Karpas-422 (cell line): ENCODE results near the gene CLEC17A. TPM values are rescaled to one million over a fixed set of nuclear protein-coding genes. Genes with fewer than 3 reads are reported as not detected.
"Not testable (repeated sequence)": the region's sequence is repeated elsewhere in the genome, so short reads cannot be mapped to it uniquely, and the experiment has no call there.

Experiments
- DNase-seq: peaks from one replicate; pipeline ENCODE4 v3.0.0-alpha.2; 2015
- H2AFZ ChIP-seq: fragments of 200-600 bp; sonication (generic); 2 replicates; pipeline ENCODE4 v1.6.1; 2014; ENCODE audit warnings: antibody characterized with exemption, low read length, mixed read lengths
- H3K27ac ChIP-seq: fragments of 200-600 bp; sonication (generic); 2 replicates; pipeline ENCODE4 v1.5.1; 2014; ENCODE audit warnings: mild to moderate bottlenecking, low read length, moderate library complexity
- H3K27me3 ChIP-seq: fragments of 200-600 bp; sonication (generic); 2 replicates; pipeline ENCODE4 v1.6.1; 2014; ENCODE audit warnings: low read length, mixed read lengths
- H3K36me3 ChIP-seq: fragments of 200-600 bp; sonication (generic); 2 replicates; pipeline ENCODE4 v1.6.1; 2014; ENCODE audit warnings: low read length, mixed read lengths; ENCODE audit not compliant: insufficient read depth
- H3K4me1 ChIP-seq: fragments of 200-600 bp; sonication (generic); 2 replicates; pipeline ENCODE4 v1.6.1; 2014; ENCODE audit warnings: mild to moderate bottlenecking, low read length, mixed read lengths
- H3K4me2 ChIP-seq: fragments of 200-600 bp; sonication (generic); 2 replicates; pipeline ENCODE4 v1.6.1; 2014; ENCODE audit warnings: low read length, low read depth, mild to moderate bottlenecking; ENCODE audit not compliant: poor library complexity, severe bottlenecking
- H3K4me3 ChIP-seq: fragments of 200-600 bp; sonication (generic); 2 replicates; pipeline ENCODE4 v1.5.1; 2014; ENCODE audit warnings: mild to moderate bottlenecking, antibody characterized with exemption, low read length, mixed read lengths
- H3K79me2 ChIP-seq: fragments of 200-600 bp; sonication (generic); 2 replicates; pipeline ENCODE4 v1.6.1; 2014; ENCODE audit warnings: mild to moderate bottlenecking, low read length, mixed read lengths
- H3K9ac ChIP-seq: fragments of 200-600 bp; sonication (generic); 2 replicates; pipeline ENCODE4 v1.6.0; 2014; ENCODE audit warnings: low read length
- H3K9me2 ChIP-seq: fragments of 200-600 bp; sonication (generic), shearing (Covaris generic); replicated peaks from 2 replicates; pipeline ENCODE4 v1.6.0; 2014; ENCODE audit warnings: mild to moderate bottlenecking, low read length, moderate library complexity; ENCODE audit not compliant: insufficient read depth
- H3K9me3 ChIP-seq: fragments of 300-700, 200-600 bp; sonication (generic); 2 replicates; pipeline ENCODE4 v1.6.1; 2014; ENCODE audit warnings: low read length, mixed read lengths
- H4K20me1 ChIP-seq: fragments of 200-600 bp; sonication (generic); 2 replicates; pipeline ENCODE4 v1.6.1; 2014; ENCODE audit warnings: mild to moderate bottlenecking, antibody characterized with exemption, low read length, low read depth; ENCODE audit not compliant: insufficient read depth
- total RNA-seq: library from RNA; depleted of rRNA; stranded (reverse); fragments of >200 nt; shearing (Covaris generic); gene quantifications from 2 replicates; pipeline ENCODE4 v1.2.3, GENCODE V29; 2014; ENCODE audit warnings: low replicate concordance; rRNA removed

Gene CLEC17A, protein sequence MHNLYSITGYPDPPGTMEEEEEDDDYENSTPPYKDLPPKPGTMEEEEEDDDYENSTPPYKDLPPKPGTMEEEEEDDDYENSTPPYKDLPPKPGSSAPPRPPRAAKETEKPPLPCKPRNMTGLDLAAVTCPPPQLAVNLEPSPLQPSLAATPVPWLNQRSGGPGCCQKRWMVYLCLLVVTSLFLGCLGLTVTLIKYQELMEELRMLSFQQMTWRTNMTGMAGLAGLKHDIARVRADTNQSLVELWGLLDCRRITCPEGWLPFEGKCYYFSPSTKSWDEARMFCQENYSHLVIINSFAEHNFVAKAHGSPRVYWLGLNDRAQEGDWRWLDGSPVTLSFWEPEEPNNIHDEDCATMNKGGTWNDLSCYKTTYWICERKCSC
- 7.4 and 17.6 TPM in 2 replicates for total RNA-seq

DNA sequence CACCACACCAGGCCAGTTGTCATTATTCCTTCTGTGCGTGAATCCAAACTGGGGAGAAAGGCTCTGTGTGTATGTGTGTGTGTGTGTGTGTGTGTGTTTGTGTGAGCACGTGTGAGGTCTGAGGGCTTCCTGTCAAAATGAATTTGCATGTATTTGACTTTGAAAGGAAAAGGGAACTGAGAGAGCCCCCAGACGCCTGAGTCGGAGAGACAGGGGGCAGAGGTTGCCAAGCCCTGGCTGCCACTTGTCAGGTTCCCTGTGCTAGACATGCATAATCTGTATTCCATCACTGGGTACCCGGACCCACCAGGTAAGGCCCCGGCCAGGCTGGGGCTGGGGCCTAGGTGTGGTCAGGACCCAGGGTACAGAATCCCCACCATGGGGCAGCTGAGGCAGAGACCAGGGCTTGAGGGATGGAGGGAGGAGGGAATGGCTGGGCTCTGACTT lies at the start of gene CLEC17A:
TSS of gene CLEC17A (plus strand) at position 191 of the 447 bp plus-strand sequence. CDS start at position 268, 77 bp downstream.
- no peaks in the 10 kb centered on the region for H3K36me3 ChIP-seq
- H3K79me2 ChIP-seq: no peaks in the 10 kb centered on the region
- no peak within 1 kb of the TSS for H2AFZ ChIP-seq
- no peaks in the 10 kb centered on the region for H4K20me1 ChIP-seq
- H3K4me1 ChIP-seq: peaks cover 13% of the 10 kb centered on the region
- no peak within 1 kb of the TSS for H3K27ac ChIP-seq
- peak within 1 kb of the TSS; percentile 51; the same call in 1 of the 2 replicates for H3K4me3 ChIP-seq
- H3K9me3 ChIP-seq: no peaks in the 10 kb centered on the region
- H3K27me3 ChIP-seq: no peaks in the 10 kb centered on the region
- H3K4me2 ChIP-seq: peak within 1 kb of the TSS; percentile 60
- H3K9ac ChIP-seq: peak within 1 kb of the TSS; percentile 43
- H3K9me2 ChIP-seq: no peaks in the 10 kb centered on the region
- peak; percentile 91 for DNase-seq

DNA sequence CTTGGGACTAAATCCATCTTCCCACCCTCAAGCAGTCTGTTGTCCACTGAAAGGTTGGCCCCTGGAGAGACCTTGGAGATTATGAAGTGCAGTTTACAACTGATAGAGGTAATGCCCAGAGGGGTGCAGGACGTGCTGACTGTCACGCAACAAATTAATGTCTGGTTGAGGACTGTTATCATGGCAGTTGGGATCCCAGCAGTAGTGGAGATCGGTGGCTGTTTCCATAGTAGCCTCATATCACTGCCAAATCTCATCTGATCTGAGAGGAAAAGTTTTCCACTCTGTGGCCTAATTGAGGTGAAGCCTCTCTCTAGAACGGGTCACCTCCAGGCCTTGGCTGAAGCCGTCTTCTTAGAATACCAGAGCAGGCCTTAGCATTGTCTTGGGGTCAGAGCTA lies 49.4 kb upstream of the CLEC17A start:
- H3K4me1 ChIP-seq: peaks cover 25% of the 10 kb centered on the region
- no peak for DNase-seq
- no peaks in the 10 kb centered on the region for H3K27me3 ChIP-seq
- no peak overlapping the region for H3K9ac ChIP-seq
- peaks cover 14% of the 10 kb centered on the region; the same call in 1 of the 2 replicates for H4K20me1 ChIP-seq
- H3K27ac ChIP-seq: no peak overlapping the region
- H3K4me3 ChIP-seq: no peak overlapping the region
- H3K9me3 ChIP-seq: no peaks in the 10 kb centered on the region
- no peaks in the 10 kb centered on the region for H3K9me2 ChIP-seq
- H3K79me2 ChIP-seq: peaks cover 63% of the 10 kb centered on the region
- H3K36me3 ChIP-seq: no peaks in the 10 kb centered on the region
- no peak overlapping the region for H2AFZ ChIP-seq
- no peak overlapping the region for H3K4me2 ChIP-seq

DNA sequence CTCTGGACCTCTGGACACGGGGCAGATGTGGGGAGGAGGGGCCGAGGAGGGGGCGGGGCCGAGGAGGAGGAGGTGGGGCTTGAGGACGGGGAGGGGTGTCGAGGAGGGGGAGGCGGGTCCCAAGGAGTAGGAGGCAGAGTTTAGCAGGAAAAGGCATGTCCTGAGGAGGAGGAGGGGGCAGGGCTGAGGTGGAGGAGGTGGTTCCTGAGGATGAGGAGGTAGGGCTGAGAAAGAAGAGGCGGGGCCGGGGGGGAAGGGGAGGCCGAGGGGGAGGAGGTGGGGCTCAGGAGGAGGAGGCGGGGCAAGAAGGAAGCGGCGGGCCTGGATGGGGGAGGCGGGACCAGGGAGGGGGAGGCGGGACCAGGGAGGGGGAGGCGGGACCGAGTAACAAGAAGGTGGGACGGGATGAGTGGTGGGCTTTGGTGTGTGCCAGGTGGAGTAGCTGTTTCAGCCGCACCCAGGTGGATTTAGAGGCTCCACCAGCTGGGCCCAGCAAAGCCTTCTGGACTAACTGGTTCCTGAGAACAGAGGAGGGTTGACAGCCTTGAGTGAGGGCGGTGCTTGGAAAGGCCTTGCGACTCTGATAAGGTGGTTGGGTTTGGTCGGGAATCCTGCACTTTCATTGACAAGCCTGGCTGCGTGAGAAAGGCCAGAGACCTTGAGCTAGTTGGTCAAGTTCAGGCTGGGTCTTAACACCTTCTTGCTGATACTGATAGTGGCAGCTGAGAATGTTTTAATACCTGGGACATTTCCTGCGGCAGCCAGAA lies 45.8 kb upstream of the CLEC17A start:
- peaks cover 62% of the 10 kb centered on the region for H3K79me2 ChIP-seq
- no peaks in the 10 kb centered on the region for H3K27me3 ChIP-seq
- H4K20me1 ChIP-seq: peaks cover 14% of the 10 kb centered on the region; the same call in 1 of the 2 replicates
- H3K4me2 ChIP-seq: peak overlapping the region; percentile 56
- no peaks in the 10 kb centered on the region for H3K36me3 ChIP-seq
- H3K4me3 ChIP-seq: peak overlapping the region; percentile 40; the same call in 1 of the 2 replicates
- no peaks in the 10 kb centered on the region for H3K9me2 ChIP-seq
- DNase-seq: peak; percentile 90
- H3K27ac ChIP-seq: no peak overlapping the region
- no peak overlapping the region for H2AFZ ChIP-seq
- no peaks in the 10 kb centered on the region for H3K9me3 ChIP-seq
- no peak overlapping the region for H3K9ac ChIP-seq
- peaks cover 8% of the 10 kb centered on the region for H3K4me1 ChIP-seq

DNA sequence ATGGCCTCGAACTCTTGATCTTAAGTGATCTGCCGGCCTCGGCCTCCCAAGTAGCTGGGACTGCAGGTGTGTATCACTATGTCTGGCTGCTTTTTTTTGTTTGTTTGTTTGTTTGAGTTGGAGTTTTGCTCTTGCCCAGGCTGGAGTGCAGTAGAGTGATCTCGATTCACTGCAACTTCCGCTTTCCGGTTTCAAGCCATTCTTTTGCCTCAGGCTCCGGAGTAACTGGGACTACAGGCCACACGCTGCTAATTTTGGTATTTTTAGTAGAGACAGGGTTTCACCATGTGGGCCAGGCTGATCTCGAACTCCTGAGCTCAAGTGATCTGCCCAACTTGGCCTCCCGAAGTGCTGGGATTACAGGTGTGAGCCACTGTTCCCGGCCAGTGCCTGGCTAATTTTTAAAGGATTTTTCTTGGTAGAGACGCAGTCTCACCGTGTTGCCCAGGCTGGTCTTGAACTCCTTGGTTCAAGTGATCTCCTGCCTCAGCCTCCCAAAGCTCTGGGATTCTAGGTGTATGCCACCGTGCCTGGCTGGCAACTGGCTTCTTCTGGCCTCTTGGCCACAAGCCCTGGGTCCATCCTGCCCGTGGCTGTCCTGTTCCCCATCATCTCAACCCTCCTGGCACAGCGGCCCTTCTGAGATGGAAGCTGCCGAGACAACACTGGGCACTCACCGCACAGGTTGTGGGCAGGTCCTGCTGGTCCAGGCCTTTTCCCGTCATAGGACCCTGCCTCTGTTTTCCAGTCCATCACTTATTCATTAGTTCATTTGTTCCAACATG lies 42.0 kb upstream of the CLEC17A start:
- no peak overlapping the region for H3K4me3 ChIP-seq
- peaks cover 11% of the 10 kb centered on the region; the same call in 1 of the 2 replicates for H4K20me1 ChIP-seq
- no peak overlapping the region for H3K27ac ChIP-seq
- no peak for DNase-seq
- H2AFZ ChIP-seq: no peak overlapping the region
- H3K79me2 ChIP-seq: peaks cover 69% of the 10 kb centered on the region
- H3K4me1 ChIP-seq: peaks cover 10% of the 10 kb centered on the region
- no peaks in the 10 kb centered on the region for H3K9me3 ChIP-seq
- no peak overlapping the region for H3K9ac ChIP-seq
- no peaks in the 10 kb centered on the region for H3K36me3 ChIP-seq
- no peaks in the 10 kb centered on the region for H3K9me2 ChIP-seq
- H3K4me2 ChIP-seq: no peak overlapping the region
- no peaks in the 10 kb centered on the region for H3K27me3 ChIP-seq

DNA sequence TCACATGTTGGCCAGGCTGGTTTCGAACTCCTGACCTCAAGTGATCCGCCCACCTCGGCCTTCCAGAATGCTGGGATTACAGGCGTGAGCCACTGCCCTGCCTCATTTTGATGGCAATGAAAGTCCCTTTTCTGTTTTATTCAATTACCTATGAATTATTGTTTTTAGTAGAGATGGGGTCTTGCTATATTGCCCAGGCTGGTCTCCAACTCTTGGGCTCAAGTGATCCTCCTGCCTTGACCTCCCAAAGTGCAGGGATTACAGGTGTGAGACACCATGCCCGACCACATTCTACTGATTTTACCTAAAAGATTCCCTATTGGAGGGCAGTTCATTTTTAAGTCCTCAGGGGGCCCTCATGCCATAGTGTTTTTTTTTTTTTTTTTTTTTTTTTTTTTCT lies 40.9 kb upstream of the CLEC17A start:
- not testable (repeated sequence) for H3K9me2 ChIP-seq, H3K27ac ChIP-seq, DNase-seq, H3K36me3 ChIP-seq, H3K9ac ChIP-seq, H3K9me3 ChIP-seq, H4K20me1 ChIP-seq, H3K4me2 ChIP-seq, H2AFZ ChIP-seq, H3K4me3 ChIP-seq, H3K4me1 ChIP-seq, H3K27me3 ChIP-seq
- H3K79me2 ChIP-seq: peaks cover 75% of the 10 kb centered on the region

DNA sequence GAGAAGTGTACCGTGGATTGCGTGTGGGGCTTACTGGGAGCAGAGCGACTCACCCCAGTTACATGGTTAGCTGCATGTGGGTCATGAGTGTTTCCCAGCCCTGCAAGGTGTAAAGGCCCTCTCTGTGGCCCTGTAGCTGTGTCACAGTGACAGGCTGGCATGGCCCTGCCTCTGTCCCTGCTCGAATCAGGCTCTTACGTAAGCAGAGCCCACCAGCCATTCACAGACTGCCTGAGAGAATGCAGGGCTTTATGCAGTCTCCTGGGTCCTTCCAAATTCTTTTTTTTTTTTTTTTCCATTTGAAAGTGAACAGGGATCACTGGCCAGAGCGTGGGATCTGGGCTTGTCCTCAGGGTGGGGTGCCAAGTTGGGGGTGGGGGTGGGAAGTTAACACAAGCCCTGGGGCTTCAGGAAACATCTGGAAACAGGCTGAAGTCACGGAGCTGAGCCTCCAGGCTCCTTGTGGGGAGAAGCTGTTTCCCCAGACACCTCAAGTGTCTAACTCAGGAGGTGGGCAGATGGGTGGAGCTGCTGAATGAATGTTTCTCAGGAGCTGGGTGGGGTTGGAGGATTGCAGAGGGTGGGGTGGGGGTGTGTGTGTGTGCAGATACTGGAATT lies 40.1 kb upstream of the CLEC17A start:
- no peaks in the 10 kb centered on the region for H3K27me3 ChIP-seq
- no peak overlapping the region for H3K27ac ChIP-seq
- no peak for DNase-seq
- H4K20me1 ChIP-seq: peaks cover 2% of the 10 kb centered on the region; the same call in 1 of the 2 replicates
- no peaks in the 10 kb centered on the region for H3K9me3 ChIP-seq
- no peak overlapping the region for H2AFZ ChIP-seq
- no peaks in the 10 kb centered on the region for H3K36me3 ChIP-seq
- no peaks in the 10 kb centered on the region for H3K9me2 ChIP-seq
- H3K9ac ChIP-seq: no peak overlapping the region
- peaks cover 70% of the 10 kb centered on the region for H3K79me2 ChIP-seq
- H3K4me3 ChIP-seq: no peak overlapping the region
- no peak overlapping the region for H3K4me2 ChIP-seq
- peaks cover 3% of the 10 kb centered on the region; the same call in 1 of the 2 replicates for H3K4me1 ChIP-seq

DNA sequence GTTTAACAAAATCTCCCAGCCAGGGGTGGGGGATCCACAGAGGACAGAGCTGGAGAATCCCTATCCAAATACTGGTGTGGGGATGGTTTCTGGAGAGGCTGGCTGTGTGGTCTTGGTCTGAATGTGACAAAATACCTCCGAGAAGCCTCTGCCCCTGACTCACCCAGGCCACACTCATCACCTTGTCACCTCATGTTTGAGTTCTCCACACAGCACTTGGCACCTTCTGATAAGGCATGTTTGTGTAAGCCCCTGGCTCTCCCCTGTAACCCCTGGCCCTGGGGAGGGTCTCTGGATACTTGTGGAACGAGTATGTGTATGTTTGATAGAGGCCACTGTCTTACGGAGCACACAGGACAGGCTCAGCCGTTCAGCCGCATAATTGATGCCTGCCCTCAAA lies 38.8 kb upstream of the CLEC17A start:
- Histone ChIP-seq H3K27ac (no peak overlapping the region), H3K4me3 (no peak overlapping the region), H3K27me3 (no peaks in the 10 kb centered on the region), H3K79me2 (peaks cover 68% of the 10 kb centered on the region), H3K4me1 (0 out of 2 replicates have a peak, but pooled peaks cover 3% of the 10 kb centered on the region), H3K9me3 (no peaks in the 10 kb centered on the region), H3K4me2 (no peak overlapping the region), H3K36me3 (no peaks in the 10 kb centered on the region; the same call in 1 of the 2 replicates), H3K9me2 (no peaks in the 10 kb centered on the region), H2AFZ (no peak overlapping the region), H4K20me1 (no peaks in the 10 kb centered on the region; the same call in 1 of the 2 replicates), H3K9ac (no peak overlapping the region)
- no peak for DNase-seq
